Activated CD4-positive, CD25-positive, alpha-beta regulatory T cell treated with anti-CD3 and anti-CD28 coated beads, Interleukin-2, amount 50 U/mL, for 16 hours (primary cell): ENCODE measurements around the gene MAML2.

Experiments
- DNase-seq: peaks from one replicate; pipeline ENCODE4 v3.0.0-alpha.2; 2020; ENCODE audit warnings: low read depth, low spot score

MAML2 gene

DNA sequence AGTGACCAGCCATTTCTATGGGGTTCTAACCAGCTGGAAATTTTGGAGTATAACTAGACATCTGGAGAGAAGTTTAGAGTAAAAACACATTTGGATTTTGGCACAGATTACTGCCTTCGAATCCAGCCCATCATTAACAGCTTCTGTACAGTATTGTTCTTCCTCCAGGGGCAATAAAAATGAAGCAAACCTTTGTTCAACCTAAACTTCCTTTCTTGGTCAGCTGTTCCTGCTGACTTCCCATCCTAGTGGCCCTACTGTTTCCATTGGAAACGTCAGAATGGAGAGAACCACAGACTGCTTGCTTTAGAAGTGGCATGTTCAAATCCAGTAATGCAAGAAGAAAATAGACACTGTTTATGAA is 215.4 kb downstream of the MAML2 start:
- DNase-seq = no peak

DNA sequence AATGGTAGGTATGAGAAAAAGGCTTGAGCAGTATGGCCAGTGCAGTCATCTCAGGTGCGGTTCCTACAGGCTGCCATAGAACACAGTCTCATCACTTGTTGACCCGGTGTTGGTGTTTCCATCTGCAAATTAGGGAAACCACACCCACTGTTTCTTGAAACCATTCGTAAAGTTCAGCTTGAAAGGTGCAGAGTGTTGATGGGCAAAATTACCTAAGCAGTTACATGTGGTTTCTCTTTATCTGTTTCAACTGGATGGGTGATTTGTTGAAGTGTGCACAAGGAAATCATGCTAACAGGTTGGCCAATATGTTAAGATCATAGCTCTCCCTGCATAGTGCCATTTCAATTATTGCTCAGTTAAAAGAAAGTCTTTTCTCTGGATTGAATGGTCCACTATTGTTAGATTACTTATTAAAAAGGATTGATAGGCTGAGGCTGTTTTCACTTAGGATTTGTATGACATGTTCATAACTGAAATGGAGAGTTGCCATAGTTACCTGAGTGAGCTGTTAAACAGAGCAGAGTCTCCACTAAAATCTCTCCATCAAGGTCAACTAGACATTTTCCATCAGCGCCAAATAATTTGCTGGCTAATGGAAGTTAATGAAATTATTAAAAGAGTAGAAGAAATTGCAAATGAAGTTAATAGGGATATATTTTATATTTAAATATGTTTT is 215.9 kb downstream of the MAML2 start:
- no peak for DNase-seq

DNA sequence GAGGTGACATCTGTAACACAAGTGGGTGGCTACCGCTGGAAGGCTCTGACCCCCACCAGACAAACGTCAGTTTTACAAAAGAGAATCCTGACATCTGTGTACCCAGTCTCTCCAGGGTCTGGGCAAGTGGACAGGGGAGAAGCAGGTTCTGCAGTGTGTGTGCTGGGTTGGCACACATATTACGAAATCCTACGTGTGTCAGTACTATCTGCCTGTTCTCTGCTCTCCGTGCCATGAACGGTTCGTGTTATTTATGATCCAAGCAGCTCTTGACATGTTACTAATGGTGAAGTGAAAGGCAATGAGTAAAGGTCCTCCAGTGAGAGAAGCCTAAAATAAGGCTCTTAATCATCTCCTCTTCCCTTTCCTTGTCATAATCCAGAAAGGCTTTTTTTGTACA is 217.6 kb downstream of the MAML2 start:
- no peak for DNase-seq

DNA sequence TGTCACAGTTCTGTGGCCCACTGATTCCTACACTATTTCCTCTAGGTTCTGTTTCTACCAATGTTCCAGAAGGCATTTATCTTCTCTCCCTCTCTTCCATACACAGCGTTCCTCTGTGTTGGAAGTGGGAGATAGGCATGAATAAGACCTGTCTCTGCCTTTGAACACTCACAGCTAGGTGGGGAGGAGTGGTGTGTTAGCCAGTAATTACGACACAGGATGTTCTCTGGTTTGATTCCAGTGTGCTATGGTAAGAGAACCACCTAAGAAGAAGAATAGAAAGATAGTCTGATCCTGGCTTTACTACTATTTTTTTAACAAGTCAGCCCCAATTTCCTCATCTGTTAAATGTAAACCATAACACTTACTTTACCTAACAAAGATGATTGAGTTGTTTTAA is 218.8 kb downstream of the MAML2 start:
- DNase-seq = no peak

DNA sequence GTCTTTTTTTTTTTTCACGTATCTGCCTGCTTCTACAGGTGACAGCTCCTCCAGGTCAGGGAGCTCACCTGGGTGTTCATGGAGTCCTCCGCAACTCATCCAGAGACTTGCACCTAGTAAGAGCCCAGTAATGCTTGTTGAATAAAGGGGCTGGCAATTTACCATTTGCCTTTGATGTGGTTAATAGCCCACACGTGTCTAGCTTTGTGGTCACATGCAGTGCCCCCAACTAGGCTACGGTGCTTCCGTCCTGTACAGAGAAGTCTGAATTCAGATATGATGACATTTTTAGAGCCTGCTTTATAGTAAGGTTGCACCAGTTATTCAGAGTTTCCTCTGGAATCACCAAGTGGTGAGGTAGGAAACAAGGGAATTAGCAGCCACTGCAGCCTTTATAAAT is 219.7 kb downstream of the MAML2 start:
- no peak for DNase-seq

DNA sequence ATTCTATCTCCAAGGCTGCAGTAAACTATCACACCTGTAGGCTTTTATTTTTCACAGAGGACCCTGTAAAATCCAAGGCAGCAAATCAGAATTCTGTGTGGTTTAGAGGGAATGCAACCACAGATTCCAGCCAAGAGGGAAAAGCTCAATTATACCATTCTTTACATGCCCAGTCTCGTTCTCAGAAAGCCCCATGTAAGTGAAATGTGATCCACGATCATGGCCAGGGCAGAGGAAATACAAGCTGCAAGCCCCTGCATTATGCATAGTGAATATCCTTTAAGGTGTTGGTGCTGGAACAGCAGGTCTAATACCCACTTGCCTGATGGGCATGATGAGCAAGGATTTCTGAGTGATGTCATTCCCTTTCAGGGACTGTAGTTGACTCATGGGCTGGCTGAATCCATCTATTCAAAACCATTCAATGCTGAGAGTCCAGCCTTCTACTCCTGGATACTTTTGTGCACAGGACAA is 220.4 kb downstream of the MAML2 start:
- no peak for DNase-seq

DNA sequence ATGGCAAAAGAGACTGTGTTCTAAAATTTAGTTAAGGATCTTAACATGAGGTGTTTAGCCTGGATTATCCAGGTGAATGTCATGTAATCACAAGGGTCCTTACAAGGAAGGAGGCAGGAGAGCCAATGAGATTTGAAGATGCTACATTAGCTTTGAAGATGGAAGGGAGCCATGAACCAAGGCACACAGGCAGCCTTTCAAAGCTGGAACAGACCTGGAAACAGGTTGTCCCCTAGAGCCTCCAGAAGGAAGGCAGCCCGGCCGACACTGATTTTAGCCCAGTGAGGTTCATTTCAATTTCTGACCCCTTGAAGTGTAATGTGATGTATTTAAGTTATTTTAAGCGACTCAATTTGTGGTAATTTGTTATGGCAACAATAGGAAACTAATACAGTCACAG is 223.8 kb downstream of the MAML2 start:
- DNase-seq = no peak

DNA sequence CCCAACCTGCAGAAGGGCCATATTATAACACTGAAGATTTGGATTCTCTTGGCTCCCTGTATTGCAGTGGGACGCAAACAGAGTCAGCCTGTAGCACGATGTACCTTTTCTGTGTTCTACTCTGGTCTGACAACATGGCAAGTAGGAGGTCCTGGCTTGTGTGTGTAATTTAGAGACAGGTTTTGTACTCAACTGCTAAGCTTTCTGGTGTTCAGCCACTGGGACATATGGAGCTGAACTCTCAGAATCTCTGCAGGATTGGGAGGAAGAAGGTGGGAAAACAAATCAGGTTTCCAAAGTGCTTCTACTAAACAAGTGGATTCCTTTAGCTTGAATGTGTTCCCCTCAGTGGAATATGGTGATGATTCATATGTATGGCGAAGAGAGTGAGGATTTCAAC is 226.6 kb downstream of the MAML2 start:
- DNase-seq = no peak

DNA sequence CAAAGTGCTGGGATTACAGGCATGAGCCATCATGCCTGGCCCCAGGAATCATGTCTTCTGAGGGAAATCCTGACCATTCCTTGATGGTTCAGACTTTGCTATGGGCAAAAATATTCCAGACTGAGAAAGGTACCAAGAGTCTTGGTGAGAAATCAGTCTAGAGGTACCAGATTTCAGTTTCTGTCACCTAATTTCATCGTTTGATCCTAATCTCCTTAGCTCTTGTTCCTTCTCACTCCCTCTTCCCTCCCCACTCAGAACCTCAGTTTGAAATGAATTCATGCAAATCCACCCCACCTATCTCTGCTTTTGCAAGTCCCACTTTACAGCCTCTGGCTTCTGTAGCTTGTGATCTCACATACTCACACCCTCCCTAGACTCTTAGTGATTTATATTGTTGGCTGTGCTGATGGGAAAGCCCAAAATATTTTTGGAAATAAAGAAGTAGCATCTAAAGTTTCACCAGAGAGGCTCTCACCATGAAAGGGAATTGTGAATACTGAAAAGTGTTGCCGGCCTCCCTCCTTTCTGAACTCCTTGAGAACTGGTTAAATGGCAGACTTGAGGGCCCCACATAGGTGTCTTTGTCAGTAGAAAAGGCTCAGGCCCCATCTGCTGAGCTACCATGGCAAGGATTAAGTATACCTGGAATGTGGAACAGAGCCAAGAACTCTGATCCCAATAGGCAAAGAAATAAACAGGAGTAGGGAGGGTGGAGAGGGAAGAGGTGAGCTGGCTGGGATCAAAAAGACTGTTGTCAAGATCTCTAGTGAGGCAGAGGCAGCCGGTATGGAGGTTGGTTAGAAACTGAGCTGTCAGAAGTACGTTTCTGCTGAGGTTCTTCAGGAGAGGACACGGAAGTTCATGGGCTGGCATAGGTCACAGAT is 228.6 kb downstream of the MAML2 start:
- no peak for DNase-seq

DNA sequence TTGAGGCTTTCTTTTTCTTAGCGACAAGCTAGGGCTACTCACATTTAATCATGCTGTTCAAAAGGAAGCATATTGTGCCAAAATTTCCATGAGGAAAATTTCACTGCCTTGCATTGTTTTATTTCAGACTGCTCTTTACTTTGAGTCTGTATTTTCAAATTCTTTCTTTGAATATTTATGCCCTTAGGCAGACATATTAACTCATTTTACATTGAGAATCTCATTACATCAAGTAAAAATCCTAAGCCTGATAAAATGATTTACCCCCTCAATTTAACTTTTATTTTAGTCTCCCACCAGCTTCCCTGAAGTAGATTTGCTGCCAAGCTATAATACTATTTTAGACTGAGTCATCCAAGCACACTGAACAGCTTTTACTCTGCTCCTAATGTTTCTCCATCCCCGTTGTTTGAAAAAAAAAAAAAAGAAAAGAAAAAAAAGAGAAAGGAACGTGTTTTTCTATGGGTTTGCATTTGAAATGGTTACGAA is 229.8 kb downstream of the MAML2 start:
- no peak for DNase-seq

DNA sequence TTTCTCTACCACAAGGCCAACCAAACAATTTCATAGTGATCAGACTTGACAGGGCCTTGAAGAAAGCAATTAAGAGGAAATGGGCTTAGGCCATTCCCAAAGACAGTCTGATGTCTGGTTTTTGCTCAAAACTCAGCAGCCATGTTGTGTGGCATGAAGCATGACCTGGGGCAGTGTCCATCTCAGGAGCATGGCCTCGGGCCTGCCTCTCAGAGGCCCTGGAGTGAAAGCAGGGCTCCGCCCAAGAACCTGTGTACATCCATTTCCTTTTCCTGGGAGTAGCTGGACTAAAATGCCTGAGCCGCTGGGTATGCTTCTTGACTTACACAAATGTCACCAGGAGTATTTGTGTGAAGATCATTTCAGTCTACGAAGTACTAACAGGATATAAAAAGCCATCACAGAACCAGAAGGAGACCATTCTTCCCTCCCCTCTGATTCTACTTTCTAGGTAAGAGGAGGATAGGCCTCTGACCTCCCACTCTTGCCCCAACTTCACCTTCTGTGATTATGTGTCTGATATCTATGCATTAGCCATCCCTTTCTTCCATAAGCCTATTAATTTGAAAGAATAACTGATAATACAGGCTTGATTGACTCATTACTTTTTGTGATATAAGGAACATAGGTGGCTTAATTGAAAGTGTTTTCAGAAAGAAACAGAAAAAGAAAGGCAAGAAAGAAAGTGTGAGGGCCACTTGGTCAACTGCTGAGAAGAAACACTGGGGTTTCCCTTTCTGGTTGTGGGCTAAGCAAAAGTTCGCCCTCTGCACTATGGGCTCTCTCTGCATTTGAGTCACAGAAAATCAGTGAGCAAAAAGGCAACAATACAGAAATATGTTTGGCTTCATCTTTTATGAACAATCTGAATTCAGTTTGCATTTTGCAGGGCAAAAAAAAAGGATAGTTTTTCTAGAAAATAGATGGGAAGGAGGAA is 230.5 kb downstream of the MAML2 start:
- no peak for DNase-seq

DNA sequence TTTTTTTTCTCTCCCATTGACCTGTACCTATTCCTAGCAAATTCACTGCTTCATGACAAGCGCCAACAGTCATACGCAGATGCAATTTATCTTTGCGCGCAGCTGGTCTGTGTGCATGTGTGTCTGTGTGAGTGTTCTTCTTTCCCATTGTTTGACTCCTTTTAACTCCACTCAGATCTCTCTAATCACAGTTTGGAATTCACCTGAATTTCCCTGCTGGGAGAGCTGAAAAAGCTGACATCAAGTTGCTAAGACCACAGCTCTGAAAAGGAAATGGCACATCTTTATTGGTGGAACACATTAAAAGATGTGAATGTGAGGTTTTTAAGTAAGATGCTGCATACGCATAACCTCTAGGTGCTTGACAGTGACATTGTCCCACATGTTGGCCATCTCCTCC is 231.7 kb downstream of the MAML2 start:
- no peak for DNase-seq

DNA sequence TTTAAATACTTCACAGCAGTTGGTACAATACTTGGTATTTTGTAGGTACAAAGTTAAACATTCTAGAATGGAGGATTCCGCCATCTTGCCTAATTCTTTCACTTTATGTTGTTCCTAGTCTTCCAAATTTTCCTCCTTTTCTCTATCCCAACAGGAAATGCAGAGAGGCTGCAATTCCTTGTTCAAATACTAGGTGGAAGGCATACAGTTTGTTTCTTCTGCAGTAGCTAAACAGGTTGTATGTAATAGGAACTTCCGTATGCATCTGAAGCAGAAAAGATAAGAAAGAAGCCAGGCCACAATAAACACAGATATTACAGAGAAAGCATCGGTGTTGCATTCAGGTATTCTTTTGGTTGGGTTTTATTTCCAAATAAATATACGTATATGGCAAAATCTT is 232.7 kb downstream of the MAML2 start:
- no peak for DNase-seq

DNA sequence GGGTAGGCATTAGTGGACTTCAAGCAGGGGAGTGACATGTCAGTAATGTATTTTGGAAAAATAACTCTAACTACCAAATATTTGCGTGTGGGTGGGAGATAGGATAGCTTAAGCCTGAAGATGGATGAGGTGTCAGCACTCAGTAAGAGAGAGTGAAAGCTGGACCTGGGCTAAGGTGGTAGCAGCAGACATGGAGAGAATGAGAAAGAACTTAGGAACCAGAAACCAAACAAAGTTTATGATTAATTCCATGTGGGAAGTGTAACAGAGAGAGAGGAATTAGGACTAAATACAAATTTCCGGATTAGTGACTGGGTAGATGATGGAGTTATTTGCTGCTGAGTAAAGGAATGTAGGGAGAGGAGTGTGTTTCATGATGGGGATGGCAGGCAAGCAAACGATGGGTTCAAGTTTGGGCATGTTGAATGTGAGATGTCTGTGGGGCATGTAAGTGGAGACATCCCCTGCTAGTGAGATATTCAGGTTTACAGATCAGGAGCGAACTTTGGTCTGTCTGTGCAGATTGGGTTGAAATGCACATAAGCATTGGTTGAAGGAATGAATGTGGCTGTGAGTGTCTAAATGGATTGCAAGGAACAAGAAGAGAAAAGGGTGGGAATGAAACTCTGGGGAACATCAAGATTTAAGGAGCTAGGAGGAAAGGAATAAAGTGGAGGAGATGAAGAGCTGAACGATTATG is 233.5 kb downstream of the MAML2 start:
- no peak for DNase-seq

DNA sequence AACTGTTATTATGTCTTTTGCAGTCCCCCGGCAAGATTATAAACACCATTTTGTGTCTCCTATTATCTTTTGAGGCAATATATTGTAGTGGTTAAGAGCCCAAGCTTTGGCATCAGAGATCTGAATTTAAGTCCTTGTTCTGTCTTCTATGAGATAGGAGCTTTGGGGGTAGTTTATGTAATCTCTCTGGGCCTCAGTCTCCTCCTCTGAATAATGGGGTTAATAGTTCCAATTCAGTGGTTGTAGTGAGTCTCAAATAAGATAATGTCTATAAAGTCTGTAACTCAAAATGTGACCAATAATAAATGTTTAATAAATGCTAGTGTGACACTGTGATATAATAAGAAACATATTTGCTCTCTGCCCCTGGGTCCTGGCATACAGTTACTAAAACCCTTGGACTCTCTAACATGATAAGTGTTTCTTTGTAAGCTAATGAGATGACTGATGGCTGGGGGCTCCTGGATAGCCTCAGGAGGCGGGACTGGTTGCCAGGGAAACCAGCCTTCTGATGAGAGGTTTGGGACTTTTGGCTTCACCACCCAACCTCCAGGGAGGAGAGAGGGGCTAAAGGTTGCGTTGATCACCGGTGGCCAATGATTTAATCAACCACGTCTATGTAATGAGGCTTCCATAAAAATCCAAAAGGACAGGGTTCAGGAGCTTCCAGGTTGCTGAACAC is 235.7 kb downstream of the MAML2 start:
- no peak for DNase-seq

DNA sequence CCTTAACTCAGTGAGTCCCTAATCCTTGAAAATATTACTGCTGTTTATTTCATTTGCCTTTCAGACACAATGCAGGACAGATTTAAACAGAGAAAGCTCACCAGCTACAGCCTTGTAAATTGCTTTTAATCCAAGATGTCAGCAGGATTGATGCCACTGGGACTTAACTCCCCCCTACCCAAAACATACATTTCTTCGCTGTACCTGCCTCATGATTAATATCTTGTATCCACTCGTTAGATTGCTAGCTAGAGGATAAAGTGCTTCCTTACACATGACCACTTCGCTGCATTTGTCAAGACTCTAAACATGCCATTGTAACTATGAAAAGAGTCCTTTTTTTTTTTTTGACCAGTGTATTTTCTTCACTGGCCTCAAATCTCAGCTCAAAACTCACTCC is 236.3 kb downstream of the MAML2 start:
- DNase-seq = no peak

DNA sequence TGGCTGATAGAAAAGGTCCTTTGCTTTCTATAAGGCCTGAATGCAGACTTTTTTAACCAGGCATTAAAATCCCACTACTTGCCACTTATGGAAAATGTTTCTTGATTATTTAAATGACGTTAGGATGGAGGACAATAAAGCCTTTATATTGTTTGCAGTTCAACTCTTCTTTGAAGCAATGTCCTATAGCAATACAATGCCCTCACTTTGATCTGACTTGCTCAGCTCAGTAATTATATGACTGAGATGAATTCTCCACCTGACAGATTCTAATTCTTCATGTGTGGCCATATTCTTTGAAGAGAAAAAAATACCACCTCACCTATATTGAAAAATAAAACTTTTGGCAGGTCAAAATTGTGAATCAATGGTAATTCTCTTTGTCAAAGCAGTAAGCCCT is 237.1 kb downstream of the MAML2 start:
- DNase-seq = no peak

DNA sequence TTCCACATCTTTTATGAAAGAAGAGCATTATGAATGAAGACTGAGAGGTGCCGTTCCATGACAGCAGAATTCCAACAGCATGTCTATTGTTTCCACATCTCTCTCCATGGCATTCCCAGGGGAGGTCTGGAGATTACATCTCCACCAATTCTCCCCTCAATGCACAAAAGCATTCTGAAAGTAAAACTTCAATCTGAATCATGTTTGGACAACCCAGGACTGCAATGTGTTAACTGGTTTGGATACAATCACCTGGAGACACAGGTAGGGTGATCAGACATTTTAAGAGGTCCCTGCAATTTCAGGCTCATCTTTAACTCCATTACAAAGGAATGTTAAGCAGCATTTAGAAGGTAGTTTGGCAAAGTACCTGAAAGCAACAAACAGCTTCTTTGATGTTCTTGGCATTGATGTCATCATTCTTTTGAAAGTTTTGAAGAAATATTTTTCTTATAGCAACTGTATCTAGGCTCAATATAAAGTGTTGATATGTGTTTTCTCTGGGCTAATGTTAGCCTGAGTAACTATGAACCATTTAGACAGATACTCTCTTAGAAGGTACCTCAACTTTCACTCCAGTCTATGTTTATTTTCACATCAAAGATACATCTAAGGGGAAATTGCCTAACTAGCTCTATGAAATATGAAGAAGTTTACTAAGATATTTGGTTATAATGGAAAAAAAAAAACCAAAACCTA is 237.6 kb downstream of the MAML2 start:
- DNase-seq = no peak

DNA sequence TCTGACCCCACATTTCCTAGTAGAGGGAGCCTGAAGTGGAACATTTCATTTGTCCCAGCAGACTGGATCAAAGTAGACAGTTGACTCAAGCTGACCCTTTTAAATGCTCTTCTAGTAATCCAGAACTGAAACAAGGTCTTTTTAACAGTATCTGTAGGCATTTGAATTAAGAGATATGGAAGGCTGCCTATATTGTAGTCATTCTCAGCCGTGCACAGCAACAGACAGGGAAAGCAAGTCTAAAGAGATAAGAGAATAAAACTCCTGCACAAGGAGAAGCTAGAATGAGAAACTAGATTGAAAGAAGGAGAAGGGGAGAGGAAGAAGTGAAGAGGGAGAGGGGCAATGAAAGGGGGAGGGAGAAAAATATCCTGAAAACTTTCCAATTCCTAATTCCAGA is 238.5 kb downstream of the MAML2 start:
- DNase-seq = no peak

DNA sequence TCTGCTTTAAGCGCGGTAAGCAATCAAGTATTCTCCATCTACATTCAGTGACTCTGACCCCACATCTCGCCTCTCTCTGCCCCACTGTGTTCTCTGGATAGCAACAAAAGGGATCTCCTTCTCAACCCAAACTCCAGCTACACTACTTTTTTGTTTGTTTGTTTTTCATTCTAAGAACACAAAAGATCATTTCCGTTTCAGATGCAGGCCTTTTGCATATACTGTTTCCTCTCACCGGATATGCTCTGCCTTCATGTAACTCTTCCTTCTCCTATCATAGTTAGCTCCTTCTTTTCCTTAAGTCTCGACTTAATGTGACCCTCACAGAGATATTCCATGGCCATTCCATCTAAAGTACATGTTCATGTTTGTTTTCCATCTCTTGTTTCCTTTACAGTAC is 239.3 kb downstream of the MAML2 start:
- DNase-seq = no peak
